OCI-LY1 (cell line): ENCODE data around the gene CDK10.

ENCODE experiments used
- CTCF ChIP-seq: fragments of 200-600 bp; sonication (generic), shearing (Covaris generic); IDR thresholded peaks from 2 replicates; pipeline ENCODE4 v1.5.1; 2017; ENCODE audit warnings: mild to moderate bottlenecking, antibody characterized with exemption, low read length, moderate library complexity, mixed read lengths
- EZH2 ChIP-seq: fragments of 200-600 bp; sonication (generic), shearing (Covaris generic); IDR thresholded peaks from 2 replicates; pipeline ENCODE4 v1.8.0; 2017; ENCODE audit warnings: borderline replicate concordance, mixed run types, mild to moderate bottlenecking, antibody characterized with exemption, low read length, moderate library complexity, mixed read lengths

- no peak for TF ChIP-seq CTCF
- no peak for TF ChIP-seq EZH2
These were observed 29.9 kb upstream of the CDK10 start for GRCh38 chr16:89656435-89657121.
